ENCODE results near the gene CTNNAL1. TPM values are rescaled to one million over a fixed set of nuclear protein-coding genes. Genes with fewer than 3 reads are reported as not detected.

The CTNNAL1 gene
- total and polyA plus RNA-seq, 12 donors, result 182 to 817 (median 380) TPM

DNA sequence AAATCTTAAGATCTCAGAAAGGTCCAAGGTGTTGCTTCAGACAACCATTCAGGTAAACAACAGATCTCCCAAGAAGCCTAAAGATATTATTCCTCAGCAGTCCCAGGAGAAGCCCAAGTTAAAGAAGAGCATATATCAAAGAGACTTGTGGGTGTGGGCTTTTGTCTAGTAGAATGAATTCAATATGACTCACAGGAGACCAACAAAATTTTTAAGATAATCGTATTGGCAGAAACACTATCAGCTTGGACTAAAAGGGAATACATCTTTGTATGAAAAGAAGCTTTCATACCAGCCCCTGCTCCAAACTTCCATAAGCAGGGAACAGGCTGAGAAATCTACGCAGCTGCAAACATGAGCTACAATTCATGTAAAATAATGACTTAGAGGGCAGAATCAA, 10.2 kb downstream of the CTNNAL1 start:
- H3K4me3 ChIP-seq, result no peak overlapping the region
- intact Hi-C loops (cut with DNase I), result no loop called here
- 76 to 98% (median 95%) methylated on average over 2 of the region's 2 CpGs for WGBS, 4 donors
- H3K4me1 ChIP-seq (replicated peaks in 1 of 2), result peaks cover 17 to 57% of the 10 kb centered on the region in 2 donors
- H3K36me3 ChIP-seq (replicated peaks in 1 of 2), result no peaks in the 10 kb centered on the region
- no peak overlapping the region for H3K27ac ChIP-seq
- H3K27me3 ChIP-seq, result no peaks in the 10 kb centered on the region
- peaks cover 0 to 4% (median 0%) of the 10 kb centered on the region in 3 donors for H3K9me3 ChIP-seq (replicated peaks in 1 of 3)
- TF ChIP-seq POLR2A (IDR thresholded peaks at IDR 0.05), result no peak
- TF ChIP-seq, protein P1, sequence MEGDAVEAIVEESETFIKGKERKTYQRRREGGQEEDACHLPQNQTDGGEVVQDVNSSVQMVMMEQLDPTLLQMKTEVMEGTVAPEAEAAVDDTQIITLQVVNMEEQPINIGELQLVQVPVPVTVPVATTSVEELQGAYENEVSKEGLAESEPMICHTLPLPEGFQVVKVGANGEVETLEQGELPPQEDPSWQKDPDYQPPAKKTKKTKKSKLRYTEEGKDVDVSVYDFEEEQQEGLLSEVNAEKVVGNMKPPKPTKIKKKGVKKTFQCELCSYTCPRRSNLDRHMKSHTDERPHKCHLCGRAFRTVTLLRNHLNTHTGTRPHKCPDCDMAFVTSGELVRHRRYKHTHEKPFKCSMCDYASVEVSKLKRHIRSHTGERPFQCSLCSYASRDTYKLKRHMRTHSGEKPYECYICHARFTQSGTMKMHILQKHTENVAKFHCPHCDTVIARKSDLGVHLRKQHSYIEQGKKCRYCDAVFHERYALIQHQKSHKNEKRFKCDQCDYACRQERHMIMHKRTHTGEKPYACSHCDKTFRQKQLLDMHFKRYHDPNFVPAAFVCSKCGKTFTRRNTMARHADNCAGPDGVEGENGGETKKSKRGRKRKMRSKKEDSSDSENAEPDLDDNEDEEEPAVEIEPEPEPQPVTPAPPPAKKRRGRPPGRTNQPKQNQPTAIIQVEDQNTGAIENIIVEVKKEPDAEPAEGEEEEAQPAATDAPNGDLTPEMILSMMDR (IDR thresholded peaks at IDR 0.05), result no peak
- DNase-seq, result no peak

DNA sequence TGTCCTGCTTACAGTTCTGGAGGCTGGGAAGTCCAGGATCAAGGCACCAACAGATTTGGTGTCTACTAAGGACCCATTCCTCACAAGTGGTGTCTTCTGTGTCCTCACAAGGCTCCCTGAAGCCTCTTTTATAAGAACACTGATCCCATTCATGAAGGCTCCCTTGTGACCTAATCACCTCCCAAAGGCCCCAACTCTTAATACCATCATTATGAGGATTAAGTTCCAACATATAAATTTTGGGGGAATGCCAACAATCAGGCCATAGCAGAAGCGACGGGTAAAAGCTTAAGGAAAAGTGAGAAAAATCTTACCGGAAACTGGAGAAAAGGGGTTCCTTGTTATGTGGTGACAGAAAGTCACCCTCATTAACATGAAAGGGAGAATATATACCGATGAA, 11.2 kb downstream of the CTNNAL1 start:
- TF ChIP-seq, protein P1 (IDR thresholded peaks at IDR 0.05), result no peak
- TF ChIP-seq POLR2A (IDR thresholded peaks at IDR 0.05), result no peak
- WGBS, 4 donors, result 87 to 99% (median 94%) methylated on average over 4 of the region's 4 CpGs
- intact Hi-C loops (cut with DNase I), result no loop called here

DNA sequence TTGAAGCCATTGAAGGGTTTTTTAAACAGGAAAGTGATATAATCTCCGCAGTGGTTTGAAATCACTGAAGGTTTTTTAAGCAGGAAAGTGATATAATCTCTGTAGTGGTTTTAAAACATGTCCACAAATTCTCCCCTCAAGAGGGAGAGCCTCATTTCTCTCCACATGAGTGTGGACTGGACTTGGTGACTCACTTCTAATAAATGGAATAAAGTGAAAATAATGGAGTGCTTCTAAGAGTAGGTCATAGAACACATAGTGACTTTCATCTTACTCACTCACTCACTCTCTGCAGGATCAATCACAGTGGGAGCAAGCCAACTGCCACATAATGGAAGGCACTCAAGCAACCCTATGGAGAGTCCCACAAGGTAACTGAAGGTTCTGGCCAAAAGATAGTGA, 12.0 kb downstream of the CTNNAL1 start:
- H3K27ac ChIP-seq, result peak overlapping the region in 1 of 5 donors; percentile 6
- no peak for TF ChIP-seq POLR2A (IDR thresholded peaks at IDR 0.05)
- TF ChIP-seq, protein P1 (IDR thresholded peaks at IDR 0.05), result no peak

More for the DNA sequence above, 11.2 kb downstream of the CTNNAL1 start:
- no peak overlapping the region for H3K4me3 ChIP-seq
- no peaks in the 10 kb centered on the region for H3K27me3 ChIP-seq
- no peaks in the 10 kb centered on the region for H3K36me3 ChIP-seq (replicated peaks in 1 of 2)
- peaks cover 0 to 4% (median 0%) of the 10 kb centered on the region in 3 donors for H3K9me3 ChIP-seq (replicated peaks in 1 of 3)
- no peak for DNase-seq
- H3K27ac ChIP-seq, result no peak overlapping the region
- H3K4me1 ChIP-seq (replicated peaks in 1 of 2), result peaks cover 24 to 59% of the 10 kb centered on the region in 2 donors

GRCh38 chr9:108997112-108997511, 16.2 kb downstream of the CTNNAL1 start:
- TF ChIP-seq, protein P1 (IDR thresholded peaks at IDR 0.05), result no peak
- TF ChIP-seq POLR2A (IDR thresholded peaks at IDR 0.05), result no peak
- 42 to 68% (median 59%) methylated on average over 1 of the region's 1 CpG for WGBS, 4 donors
- peaks cover 50 to 92% of the 10 kb centered on the region in 2 donors for H3K4me1 ChIP-seq (replicated peaks in 1 of 2)
- no peak for DNase-seq
- intact Hi-C loops (cut with DNase I), result no loop called here
- H3K36me3 ChIP-seq (replicated peaks in 1 of 2), result peaks cover 0 to 16% of the 10 kb centered on the region in 2 donors
- H3K9me3 ChIP-seq (replicated peaks in 1 of 3), result no peaks in the 10 kb centered on the region
- no peak overlapping the region for H3K4me3 ChIP-seq
- no peaks in the 10 kb centered on the region for H3K27me3 ChIP-seq
- H3K27ac ChIP-seq, result peak overlapping the region in 2 of 5 donors; percentile 10 to 23

More for the DNA sequence above, 12.0 kb downstream of the CTNNAL1 start:
- no peaks in the 10 kb centered on the region for H3K27me3 ChIP-seq
- peak in 1 of 7 donors; percentile 32 for DNase-seq
- 76 to 91% (median 86%) methylated on average over 1 of the region's 1 CpG for WGBS, 4 donors
- H3K36me3 ChIP-seq (replicated peaks in 1 of 2), result no peaks in the 10 kb centered on the region
- intact Hi-C loops (cut with DNase I), result no loop called here
- peaks cover 30 to 67% of the 10 kb centered on the region in 2 donors for H3K4me1 ChIP-seq (replicated peaks in 1 of 2)
- peaks cover 0 to 4% (median 0%) of the 10 kb centered on the region in 3 donors for H3K9me3 ChIP-seq (replicated peaks in 1 of 3)
- H3K4me3 ChIP-seq, result no peak overlapping the region
